ENCODE results near the gene ISM2. TPM values are rescaled to one million over a fixed set of nuclear protein-coding genes. Genes with fewer than 3 reads are reported as not detected.

Gene ISM2
- polyA plus RNA-seq, 1 of the 3 experiments (the other 2 are of a cell fraction): 0.20 TPM

- H4K20me1 ChIP-seq (ENCODE audit: insufficient read depth): no peaks in the 10 kb centered on the region
- POLR2A ChIA-PET: no interaction called here
- 88% methylated on average over 5 of the region's 5 CpGs for WGBS (ENCODE audit: low lambda C conversion rate)
These were observed 7.6 kb downstream of the ISM2 start for GRCh38 chr14:77491056-77491455.

GRCh38 chr14:77490347-77490986 lies 8.1 kb downstream of the ISM2 start:
- Histone ChIP-seq H3K27ac (ENCODE audit: low read depth in 2 of 2, low read length in 1 of 2) (no peak overlapping the region), H3K4me1 (ENCODE audit: control insufficient read depth in 1 of 2, insufficient read depth in 2 of 2, low read depth in 1 of 2, low read length in 1 of 2) (no peaks in the 10 kb centered on the region; a peak in 1 of 4 replicates), H3K9ac (no peak overlapping the region), H4K20me1 (ENCODE audit: insufficient read depth) (no peaks in the 10 kb centered on the region), H3K27me3 (ENCODE audit: insufficient read depth) (no peaks in the 10 kb centered on the region), H3K4me2 (no peak overlapping the region), H3K36me3 (replicated peaks in 1 of 2; ENCODE audit: control insufficient read depth in 1 of 2, insufficient read depth in 2 of 2, low read length in 1 of 2) (no peaks in the 10 kb centered on the region), H3K4me3 (ENCODE audit: low read depth in 2 of 2, low read length in 1 of 2) (no peak overlapping the region), H2AFZ (ENCODE audit: low read depth) (no peak overlapping the region), H3K79me2 (ENCODE audit: insufficient read depth) (no peaks in the 10 kb centered on the region), H3K9me3 (no peaks in the 10 kb centered on the region), H3F3A (replicated peaks; ENCODE audit: insufficient read depth) (no peaks in the 10 kb centered on the region), H3K9me2 (no peaks in the 10 kb centered on the region)
- POLR2A ChIA-PET: no interaction called here
- CTCF ChIA-PET: no interaction called here
- DNase-seq: no peak
- 78% methylated on average over 8 of the region's 8 CpGs for WGBS (ENCODE audit: low lambda C conversion rate)
- no peak for TF ChIP-seq GATA2 (CRISPR knock-in tag; IDR thresholded peaks at IDR 0.05)
- TF ChIP-seq RCOR1 (IDR thresholded peaks at IDR 0.05; ENCODE audit: low read length): no peak
- no peak for TF ChIP-seq YY1 (IDR thresholded peaks at IDR 0.05; ENCODE audit: low read depth)
- no peak for TF ChIP-seq MEF2A (IDR thresholded peaks at IDR 0.05; ENCODE audit: borderline replicate concordance, low read depth)
- TF ChIP-seq MXI1 (IDR thresholded peaks at IDR 0.05; ENCODE audit: low read depth, low read length): no peak
- no peak for TF ChIP-seq USF2 (IDR thresholded peaks at IDR 0.05; ENCODE audit: borderline replicate concordance, low read depth, low read length)
- TF ChIP-seq JUND (IDR thresholded peaks at IDR 0.05): no peak
- no peak for TF ChIP-seq EP300 (IDR thresholded peaks at IDR 0.05; ENCODE audit: borderline replicate concordance in 1 of 2, low read depth in 1 of 2, low read length in 1 of 2)
- TF ChIP-seq TEAD4 (IDR thresholded peaks at IDR 0.05; ENCODE audit: borderline replicate concordance, insufficient read depth): no peak
- no peak for TF ChIP-seq CTCF (IDR thresholded peaks at IDR 0.05)
- no peak for TF ChIP-seq IRF3 (IDR thresholded peaks at IDR 0.05; ENCODE audit: low read depth, low read length)
- no peak for TF ChIP-seq RXRA (IDR thresholded peaks at IDR 0.05; ENCODE audit: borderline replicate concordance, low read depth)
- no peak for TF ChIP-seq TAF1 (IDR thresholded peaks at IDR 0.05; ENCODE audit: borderline replicate concordance, low read depth, low read length)
- no peak for TF ChIP-seq CHD2 (IDR thresholded peaks at IDR 0.05; ENCODE audit: low read length, partially characterized antibody)
- TF ChIP-seq PBX3 (IDR thresholded peaks at IDR 0.05): no peak

More at GRCh38 chr14:77491056-77491455, 7.6 kb downstream of the ISM2 start:
- Histone ChIP-seq H3K4me1 (ENCODE audit: control insufficient read depth in 1 of 2, insufficient read depth in 2 of 2, low read depth in 1 of 2, low read length in 1 of 2) (no peaks in the 10 kb centered on the region; a peak in 1 of 4 replicates), H3K4me2 (no peak overlapping the region), H3K9me2 (no peaks in the 10 kb centered on the region), H3K36me3 (replicated peaks in 1 of 2; ENCODE audit: control insufficient read depth in 1 of 2, insufficient read depth in 2 of 2, low read length in 1 of 2) (no peaks in the 10 kb centered on the region), H3K9ac (no peak overlapping the region), H3K27me3 (ENCODE audit: insufficient read depth) (no peaks in the 10 kb centered on the region), H3K27ac (ENCODE audit: low read depth in 2 of 2, low read length in 1 of 2) (no peak overlapping the region), H3F3A (replicated peaks; ENCODE audit: insufficient read depth) (no peaks in the 10 kb centered on the region), H2AFZ (ENCODE audit: low read depth) (no peak overlapping the region), H3K4me3 (ENCODE audit: low read depth in 2 of 2, low read length in 1 of 2) (no peak overlapping the region), H3K9me3 (no peaks in the 10 kb centered on the region), H3K79me2 (ENCODE audit: insufficient read depth) (no peaks in the 10 kb centered on the region)
- no peak for TF ChIP-seq SMC3 (IDR thresholded peaks at IDR 0.05; ENCODE audit: low read depth, low read length)
- no peak for TF ChIP-seq ELF1 (IDR thresholded peaks at IDR 0.05)
- no peak for TF ChIP-seq RCOR1 (IDR thresholded peaks at IDR 0.05; ENCODE audit: low read length)
- no peak for TF ChIP-seq CTCF (IDR thresholded peaks at IDR 0.05)
- no peak for DNase-seq
- CTCF ChIA-PET: no interaction called here
